ENCODE data around the gene EPYC.

Gene EPYC

DNA sequence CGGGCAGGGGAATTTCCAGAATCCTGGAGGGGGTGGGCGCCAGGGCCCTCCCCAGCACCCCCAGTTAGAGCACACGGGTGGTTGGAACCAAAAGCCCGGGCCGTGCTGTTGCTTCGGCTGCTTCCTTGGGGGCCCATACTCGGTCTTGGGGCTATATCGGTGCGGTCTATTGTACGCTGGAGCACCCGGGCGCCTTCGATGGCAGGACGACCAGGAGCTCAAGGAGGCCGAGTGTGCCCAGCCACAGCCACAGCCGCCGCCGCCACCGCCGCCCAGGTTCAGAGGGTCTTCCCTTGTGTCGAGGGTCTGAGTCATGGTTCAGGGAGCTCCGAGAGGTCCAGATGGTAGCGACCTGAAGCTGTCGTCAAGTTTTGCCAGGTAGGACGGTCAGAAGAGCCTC lies 50.3 kb downstream of the EPYC start:
- DNase-seq = no peak

DNA sequence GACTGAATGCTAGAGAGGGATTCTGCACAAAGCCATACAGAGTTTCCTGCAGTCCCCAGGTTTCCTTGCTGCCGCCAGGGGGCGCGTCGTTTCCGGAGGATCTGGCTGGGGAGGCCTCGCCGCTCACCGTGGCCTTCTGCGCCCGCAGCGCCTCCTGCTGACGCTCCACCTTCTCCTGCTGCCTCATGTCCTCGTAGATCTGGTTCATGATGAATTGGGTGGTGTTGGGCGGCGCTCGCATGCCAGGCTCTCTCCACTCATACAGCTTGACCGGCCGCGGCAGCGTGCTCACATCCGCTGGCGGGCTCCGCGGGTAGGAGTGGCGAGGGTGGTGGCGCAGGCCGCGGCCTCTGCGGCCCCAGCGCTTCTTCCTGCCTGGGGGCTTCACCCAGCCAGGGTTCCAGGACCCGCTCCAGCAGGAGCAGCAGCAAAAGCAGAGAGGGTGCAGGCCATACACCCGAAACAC lies 50.8 kb downstream of the EPYC start:
- DNase-seq = no peak

DNA sequence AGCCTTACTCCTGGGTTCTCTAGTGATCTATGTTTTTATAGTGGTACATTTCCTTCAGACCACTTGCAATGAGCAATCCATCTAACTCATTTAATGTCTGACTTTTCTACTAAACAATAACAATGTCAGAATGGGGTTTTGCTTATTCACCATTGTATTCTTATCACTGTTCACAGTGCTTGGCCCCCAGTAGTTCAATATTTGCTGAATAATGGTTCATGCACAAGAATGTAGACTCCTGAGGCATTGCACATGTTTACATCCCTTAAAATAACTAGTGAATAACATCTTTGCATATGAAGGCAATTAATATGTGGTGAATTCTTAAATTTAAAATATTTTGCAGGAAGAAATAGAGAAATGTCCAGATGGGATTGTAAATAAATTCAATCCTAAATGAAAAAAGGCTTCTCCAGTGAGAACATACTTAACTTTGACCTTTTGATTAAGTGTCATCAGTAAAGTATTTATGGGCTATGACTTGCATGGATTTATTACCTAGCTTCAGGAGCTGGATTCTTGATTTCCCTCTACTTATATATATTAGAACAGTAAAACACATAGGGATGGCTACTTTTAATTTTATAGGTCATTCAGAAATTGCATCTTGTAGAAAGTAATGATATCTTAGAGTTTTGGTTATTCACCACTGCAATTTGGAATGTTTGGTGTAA lies 53.2 kb downstream of the EPYC start:
- DNase-seq = no peak

DNA sequence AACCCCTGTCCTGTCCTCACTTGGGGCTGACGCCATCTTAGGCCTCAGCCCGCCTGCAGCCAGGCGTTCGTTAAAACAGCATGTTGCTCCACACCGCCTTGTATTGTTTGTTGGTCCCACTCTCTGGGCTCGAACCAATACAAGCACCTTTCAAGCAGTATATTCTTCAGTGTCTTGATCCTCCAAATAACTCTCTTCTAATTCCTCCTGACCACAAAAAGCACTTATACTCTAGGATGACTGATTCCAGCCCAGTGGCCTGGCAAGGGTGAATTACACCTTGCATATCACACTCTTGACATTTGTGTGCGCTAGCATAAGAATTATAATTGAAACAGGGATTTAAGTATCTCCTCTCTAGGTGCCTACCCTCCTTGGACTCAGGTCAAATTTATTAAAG lies 56.9 kb downstream of the EPYC start:
- no peak for DNase-seq

DNA sequence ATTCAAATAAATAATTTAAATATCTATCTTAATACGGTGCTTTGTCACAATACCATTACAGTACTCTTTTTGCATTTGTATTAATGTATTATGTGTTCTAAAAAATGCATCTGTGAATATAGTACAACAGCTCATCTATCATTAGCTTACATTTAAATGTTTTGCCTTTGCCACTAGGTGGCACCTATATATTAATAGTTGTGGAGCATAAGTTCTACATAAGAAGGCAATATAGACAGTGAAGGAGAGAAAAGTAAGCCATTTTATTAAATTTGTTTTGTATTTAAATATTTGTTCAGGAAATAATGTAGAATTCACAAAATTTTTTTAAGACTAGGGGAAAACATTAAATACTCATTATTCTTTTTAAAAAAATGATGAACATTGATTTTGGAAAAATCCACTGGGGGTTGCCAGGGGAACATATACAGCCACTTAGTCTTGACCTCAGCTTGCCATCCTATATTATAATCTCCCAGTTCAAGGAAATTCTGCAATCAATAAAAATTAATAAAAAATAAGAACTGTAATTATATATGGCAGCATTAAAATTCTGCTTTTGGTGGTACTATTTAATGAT lies 59.6 kb downstream of the EPYC start:
- peak; percentile 6 for DNase-seq

DNA sequence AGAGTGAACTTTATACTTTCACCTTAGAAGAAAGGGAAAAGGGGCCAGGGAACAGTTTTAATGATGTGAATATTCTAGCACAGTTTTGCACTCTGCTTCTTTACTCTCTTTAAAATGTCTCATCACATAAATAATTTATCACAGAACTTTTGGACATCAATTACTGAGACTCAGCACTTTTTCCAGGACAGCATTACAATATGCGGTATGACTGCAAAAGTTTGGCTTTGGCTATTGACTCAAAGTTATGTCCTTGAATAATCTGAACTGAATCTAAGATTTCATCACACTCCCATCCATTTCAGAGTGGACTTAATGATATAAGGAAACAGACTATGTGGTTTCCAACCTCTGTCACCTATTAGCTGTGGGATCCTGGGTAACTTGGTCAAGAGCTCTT lies 61.5 kb downstream of the EPYC start:
- no peak for DNase-seq

DNA sequence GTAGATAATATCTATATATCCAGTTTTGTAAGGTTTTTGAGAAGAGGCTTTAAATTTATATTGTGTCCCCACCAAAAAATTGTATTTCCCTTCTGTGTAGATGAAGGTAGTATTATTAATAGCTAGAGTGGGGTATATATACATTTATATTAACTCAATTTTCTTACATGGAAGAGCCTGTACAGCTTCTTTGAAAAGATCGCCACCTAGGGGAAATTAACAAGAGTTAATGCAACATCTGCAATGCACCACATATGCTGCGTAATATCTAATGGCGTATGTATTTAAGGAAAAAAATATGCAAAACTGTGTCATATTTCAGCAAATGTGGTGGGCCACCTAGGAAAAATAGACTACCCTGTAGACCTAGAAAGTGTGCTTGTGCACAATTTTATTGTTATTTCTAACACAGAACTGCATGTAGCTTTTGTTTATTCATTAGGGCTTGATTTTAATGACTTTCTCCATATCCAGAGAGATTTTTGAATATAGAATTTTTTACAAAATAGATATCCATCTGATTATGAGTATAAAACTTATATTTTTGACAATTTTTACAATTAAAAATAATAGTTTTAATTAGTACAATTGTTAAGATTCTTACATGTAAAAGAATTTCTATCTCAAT lies 63.8 kb downstream of the EPYC start:
- DNase-seq = peak; percentile 10

DNA sequence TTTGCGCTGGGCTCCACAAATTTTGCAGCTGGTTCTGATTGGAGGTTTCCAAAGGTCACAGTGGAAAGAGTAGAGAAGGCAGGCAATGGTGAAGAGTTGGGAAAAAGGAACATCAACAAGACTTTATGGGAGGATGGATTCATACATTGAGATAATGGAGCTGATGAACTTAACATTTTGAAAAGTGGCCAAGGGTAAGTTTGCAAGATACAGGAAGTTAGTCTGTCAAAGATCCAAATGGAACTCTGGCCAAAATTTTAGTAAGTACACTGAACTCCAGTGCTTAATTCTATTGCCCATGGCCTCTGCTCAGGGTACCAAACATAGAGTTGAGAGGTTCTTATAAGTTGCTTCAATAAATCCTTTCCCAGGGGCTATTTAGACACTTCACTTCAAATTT lies 65.4 kb downstream of the EPYC start:
- no peak for DNase-seq

DNA sequence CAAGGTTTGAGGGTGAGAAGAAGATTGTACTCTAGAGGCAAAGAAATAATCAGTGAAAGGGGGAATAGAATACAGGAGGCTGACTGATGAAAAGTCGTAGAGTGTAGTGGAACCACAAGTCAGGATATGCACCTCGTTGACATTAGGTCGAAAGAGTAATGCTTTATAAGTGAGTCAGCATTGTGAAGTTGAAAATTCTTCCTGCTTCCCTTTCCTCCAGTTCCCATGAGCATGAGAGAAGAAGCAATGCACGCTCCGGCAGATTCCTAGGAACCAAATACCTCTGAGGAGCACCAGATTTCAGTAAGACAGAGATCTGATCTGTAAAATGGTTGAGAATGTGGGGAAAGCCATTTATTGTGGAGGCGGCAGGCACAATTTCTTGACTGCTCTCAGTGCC lies 66.3 kb downstream of the EPYC start:
- DNase-seq = no peak

DNA sequence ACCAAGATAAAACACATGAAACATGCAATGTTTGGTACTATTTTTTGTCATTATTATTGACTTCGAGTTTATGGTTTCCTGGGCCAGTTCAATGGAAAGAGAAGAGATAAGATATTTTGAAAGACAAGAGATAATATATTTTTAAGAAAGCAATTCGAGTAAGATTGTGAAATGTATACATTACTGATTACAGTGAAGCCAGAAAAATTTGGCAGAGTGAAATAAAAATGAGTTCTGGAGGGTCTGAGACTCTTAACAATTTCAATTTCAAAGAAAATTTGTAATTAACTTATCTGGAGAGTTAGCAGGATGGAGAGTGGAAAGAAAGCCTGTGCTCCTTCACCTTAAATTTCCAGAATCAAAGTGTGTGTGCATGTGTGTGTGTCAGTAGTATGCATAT lies 67.1 kb downstream of the EPYC start:
- DNase-seq = no peak

DNA sequence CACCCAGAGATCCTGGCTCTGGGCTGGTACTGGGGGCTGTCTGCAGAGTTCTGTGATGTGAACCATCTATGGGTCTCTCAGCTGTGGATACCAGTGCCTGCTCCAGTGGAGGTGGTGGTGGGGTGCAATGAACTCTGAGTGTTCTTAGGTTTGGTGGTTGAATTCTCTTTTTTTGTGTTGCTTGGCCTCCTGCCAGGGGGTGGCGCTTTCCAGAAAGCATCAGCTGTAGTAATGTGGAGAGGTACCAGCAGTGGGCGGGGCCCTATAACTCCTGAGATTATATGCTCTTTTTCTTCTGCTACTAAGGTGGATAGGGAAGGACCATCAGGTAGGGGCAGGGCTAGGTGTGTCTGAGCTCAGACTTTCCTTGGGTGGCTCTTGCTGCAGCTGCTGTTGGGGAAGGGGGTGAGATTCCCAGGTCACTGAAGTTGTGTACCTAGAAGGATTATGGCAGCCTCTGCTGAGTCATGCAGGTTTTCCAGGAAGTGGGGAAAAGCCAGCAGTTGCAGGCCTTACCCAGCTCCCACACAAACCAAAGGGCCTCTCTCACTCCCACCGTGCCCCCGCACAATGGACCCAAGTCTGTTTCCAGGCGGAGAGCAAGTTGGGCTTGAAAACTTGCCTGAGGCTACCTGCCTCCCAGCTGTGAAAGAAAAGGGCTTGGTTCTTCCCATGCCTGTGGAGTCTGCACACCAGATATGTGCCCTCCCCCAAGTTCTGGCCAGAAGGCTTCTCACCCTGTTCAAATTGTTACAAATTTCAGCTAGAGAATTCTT lies 68.4 kb downstream of the EPYC start:
- DNase-seq = no peak

DNA sequence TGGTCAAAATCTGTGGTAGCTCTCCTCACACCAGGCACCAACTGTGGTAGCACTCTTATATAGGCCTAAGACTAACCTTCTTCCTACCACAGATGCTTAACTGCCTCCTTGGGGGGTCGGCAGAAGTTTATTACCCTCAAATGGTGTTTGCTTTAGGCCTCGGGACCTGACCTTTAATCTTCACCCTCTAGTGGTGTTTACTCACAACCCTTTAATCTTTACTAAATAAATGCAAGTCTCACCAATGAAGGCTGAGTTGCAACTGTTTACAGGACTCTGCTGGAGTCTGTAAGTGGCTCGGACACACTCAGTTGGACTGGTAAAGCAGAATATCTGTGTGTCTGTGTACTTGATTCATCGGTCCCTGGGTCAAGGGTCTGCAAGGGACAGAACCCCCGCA lies 79.2 kb downstream of the EPYC start:
- DNase-seq = no peak

DNA sequence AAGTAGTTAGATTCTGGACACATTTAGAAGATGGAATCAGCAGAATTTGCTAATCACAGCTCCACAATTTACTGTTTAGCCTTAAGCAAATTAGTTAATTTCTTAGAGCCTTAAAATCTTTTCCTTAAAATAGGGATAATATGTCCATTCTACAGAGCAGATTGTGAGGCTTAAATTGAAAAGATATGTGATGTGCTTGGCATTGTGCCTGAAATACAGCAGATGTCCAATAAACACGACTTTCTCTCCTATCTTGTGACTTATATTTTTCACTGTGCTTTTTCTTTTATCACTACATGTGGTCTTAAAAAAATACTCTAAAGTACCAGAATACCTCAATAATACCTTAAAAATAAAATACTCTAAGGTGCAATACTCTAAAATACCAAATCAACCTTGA lies 80.4 kb downstream of the EPYC start:
- DNase-seq = no peak

DNA sequence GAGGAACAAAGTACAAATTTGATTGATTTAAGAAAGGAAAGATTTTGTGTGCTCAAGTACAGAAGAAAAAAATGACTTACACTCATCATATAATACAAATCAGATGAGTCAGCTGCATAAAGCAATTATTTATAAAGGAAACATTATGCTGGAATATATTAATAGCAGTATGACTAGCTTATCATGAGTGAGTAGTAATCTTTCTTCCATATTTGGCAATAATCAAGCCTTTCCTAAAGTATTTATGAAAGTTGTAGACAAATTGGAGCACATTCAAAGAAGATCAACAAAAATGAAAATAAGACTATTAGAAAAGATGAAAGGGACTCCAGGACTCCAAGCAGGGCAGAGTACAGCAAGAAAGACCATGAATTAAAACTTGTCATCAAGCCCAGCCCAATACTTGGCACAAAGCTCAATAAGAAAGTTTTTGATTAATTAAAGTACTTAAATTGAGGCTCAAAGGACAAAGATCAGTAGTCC lies 82.6 kb downstream of the EPYC start:
- no peak for DNase-seq

DNA sequence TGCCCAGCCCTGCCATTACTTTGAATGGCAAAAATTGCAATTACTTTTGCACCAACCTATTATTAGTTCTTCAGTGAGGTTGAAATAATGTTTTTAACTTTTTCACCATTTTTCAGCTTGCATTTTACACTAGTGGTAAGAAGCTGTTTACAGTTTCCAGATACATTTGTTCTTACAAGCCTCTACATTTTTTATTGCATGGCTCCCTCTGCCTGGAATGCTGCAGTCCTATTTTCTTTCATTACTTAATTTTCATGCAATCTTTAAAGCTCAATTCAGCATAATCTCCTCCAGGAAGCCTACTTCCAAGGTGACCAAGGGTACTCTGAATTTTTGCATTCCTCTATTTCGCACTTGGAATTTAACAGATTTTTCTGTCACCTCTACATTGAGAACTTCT lies 83.2 kb downstream of the EPYC start:
- no peak for DNase-seq

DNA sequence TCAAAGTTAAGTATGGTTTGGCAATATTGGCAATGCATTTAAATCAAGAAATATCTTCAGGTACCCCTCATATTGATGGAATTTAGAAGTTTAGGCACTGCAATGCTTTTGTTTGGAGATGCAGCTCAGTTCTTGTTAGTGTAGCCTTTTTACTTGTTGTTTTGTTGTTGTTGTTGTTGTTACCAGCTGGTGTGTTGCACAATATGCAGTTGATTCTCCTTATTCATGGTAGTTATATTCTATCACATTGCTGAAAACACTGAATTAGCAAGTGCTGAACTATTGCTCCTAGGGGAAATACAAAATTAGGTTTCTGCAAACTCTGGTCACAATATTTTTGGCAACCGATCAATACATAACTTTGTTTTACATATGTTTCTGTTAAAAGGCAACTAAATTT lies 84.5 kb downstream of the EPYC start:
- DNase-seq = no peak

DNA sequence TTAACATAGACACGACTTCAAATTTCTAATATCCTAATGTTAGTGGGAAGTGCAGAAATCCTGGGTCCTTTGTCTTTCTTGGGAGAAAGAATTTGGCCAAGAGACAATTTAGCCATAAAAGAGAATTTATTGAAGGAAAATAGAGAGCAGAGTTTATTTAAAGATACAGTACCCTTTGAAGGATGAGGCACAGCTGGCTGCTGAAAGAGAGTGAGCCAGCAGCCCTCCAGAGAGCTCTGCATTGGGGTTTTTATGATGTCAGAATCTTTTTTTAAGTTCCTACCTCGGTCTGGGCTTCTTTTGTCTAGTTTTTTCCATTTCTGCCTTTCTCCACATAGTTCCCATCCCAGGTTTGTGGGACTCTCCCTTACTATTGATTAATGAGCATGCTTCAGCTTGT lies 87.3 kb downstream of the EPYC start:
- no peak for DNase-seq

DNA sequence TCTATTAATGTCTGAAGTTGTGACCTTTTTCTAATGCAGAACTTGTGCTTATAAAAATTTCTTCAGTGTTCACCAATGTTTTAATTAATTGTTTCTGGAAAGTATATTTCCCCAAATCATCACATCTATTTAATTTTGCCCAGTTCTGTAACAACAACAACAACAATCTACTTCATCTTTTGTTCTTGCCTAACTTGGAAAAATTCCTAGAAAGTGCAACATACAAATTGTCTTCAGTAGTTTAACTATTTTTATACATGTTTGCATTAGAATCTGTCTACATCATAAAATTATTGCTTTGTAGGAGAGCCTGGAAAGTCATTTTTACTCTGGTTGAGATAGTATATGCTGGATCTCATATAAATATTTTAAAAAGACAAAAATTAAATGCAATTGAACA lies 88.3 kb downstream of the EPYC start:
- DNase-seq = no peak

DNA sequence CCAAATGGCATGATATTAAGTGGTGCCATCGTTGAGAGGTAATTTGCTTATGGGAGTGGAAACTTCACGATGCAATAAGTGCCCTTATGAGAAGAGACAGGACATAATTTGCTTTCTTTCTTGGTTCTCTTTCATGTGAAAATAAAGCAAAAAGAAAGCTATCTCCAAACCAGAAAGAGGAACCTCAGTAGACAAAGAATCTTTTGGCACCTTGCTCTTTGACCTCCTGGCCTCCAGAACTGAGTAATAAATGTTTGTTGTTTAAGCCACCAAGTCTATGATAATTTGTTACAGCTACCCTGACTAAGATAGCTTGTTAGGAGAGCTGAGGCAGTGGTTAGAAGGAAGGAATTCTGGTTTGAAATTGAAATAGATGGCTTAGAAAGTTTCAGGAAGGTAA lies 89.4 kb downstream of the EPYC start:
- no peak for DNase-seq
